ENCODE measurements around the gene GLIPR1. TPM values are rescaled to one million over a fixed set of nuclear protein-coding genes. Genes with fewer than 3 reads are reported as not detected.

The GLIPR1 gene
- total and polyA plus RNA-seq, 8 donors, result 0.68 to 19.1 (median 1.1) TPM

DNA sequence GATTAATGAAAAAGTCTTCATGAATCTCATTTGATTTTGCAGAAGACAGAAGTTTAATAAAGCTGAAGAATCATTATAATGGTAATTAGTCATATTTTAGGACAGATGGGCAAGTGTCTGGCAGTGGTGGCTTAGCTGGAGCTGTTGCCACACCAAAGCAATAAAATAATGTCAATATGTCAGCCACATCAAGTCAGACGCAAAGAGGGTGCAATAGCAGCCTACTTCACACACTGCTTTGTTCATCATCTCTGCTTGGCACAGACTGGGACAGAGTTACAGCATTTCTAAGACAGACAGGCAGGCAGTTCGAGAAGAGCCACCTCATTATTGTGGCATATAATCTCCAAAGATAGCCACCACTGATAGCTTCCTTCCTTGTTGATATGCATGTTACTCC is 47.7 kb downstream of the GLIPR1 start:
- TF ChIP-seq, protein P1, sequence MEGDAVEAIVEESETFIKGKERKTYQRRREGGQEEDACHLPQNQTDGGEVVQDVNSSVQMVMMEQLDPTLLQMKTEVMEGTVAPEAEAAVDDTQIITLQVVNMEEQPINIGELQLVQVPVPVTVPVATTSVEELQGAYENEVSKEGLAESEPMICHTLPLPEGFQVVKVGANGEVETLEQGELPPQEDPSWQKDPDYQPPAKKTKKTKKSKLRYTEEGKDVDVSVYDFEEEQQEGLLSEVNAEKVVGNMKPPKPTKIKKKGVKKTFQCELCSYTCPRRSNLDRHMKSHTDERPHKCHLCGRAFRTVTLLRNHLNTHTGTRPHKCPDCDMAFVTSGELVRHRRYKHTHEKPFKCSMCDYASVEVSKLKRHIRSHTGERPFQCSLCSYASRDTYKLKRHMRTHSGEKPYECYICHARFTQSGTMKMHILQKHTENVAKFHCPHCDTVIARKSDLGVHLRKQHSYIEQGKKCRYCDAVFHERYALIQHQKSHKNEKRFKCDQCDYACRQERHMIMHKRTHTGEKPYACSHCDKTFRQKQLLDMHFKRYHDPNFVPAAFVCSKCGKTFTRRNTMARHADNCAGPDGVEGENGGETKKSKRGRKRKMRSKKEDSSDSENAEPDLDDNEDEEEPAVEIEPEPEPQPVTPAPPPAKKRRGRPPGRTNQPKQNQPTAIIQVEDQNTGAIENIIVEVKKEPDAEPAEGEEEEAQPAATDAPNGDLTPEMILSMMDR (IDR thresholded peaks at IDR 0.05), result no peak
- DNase-seq, result no peak
- FAIRE-seq, result no peak
- ATAC-seq, result no peak
- Histone ChIP-seq H3K36me3 (no peaks in the 10 kb centered on the region), H3K4me1 (no peaks in the 10 kb centered on the region), H3K4me3 (no peak overlapping the region), H3K27ac (no peak overlapping the region), H3K27me3 (no peaks in the 10 kb centered on the region), H3K9me3 (no peaks in the 10 kb centered on the region)
- intact Hi-C loops (cut with DNase I), result loop anchor here in 1 of 3 donors (10.0 kb wide), 1 partner anchor 507 kb away; the partner anchor contains the start of gene PHLDA1
- WGBS, 2 donors, result 57 to 64% methylated on average over 2 of the region's 2 CpGs

DNA sequence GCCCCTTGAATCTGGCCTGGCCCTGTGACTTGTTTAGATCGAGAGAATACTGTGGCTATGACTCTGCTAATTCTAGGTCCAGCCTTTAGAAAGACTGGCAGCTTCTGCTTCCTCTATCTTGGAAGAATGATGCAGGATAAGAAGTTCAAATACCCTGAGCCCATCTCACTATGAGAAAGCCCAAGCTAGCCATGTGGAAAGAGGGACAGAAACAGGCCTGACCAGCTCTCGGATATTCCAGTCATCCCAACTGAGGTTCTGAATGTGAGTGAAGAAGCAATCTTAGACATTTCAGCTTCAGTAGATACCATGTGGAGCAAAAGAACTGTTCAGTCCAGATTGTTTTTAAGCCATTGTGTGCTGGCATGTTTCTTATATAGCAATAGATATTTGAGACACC is 48.1 kb downstream of the GLIPR1 start:
- FAIRE-seq (no peak), DNase-seq (no peak), ATAC-seq (no peak)
- no peaks in the 10 kb centered on the region for H3K36me3 ChIP-seq
- intact Hi-C loops (cut with DNase I), result loop anchor here in 1 of 3 donors (10.0 kb wide), 1 partner anchor 506 kb away; the partner anchor contains the start of gene PHLDA1
- 78 to 89% methylated on average over 2 of the region's 2 CpGs for WGBS, 2 donors
- no peaks in the 10 kb centered on the region for H3K4me1 ChIP-seq
- TF ChIP-seq, protein P1 (IDR thresholded peaks at IDR 0.05), result no peak
- no peaks in the 10 kb centered on the region for H3K27me3 ChIP-seq
- no peak overlapping the region for H3K4me3 ChIP-seq
- H3K9me3 ChIP-seq, result no peaks in the 10 kb centered on the region
- H3K27ac ChIP-seq, result no peak overlapping the region

DNA sequence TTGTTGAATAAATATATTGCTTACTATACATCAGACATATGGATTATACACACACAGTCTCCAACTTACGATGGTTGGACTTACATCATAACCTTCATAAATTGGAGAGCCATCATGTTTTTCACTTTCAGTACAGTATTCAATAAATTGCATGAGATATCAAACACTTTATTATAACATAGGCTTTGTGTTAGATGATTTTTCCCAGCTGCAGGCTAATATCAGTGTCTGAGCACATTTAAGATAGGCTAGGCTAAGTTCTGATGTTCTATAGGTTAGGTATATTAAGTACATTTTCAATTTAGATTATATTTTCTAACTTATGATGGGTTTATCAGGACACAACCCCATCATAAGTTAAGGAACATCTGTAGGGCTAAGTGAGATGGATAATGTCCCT is 48.8 kb downstream of the GLIPR1 start:
- no peak for DNase-seq
- no peak for ATAC-seq
- no peaks in the 10 kb centered on the region for H3K9me3 ChIP-seq
- intact Hi-C loops (cut with DNase I), result loop anchor here in 1 of 3 donors (10.0 kb wide), 1 partner anchor 505 kb away; the partner anchor contains the start of gene PHLDA1
- no peak overlapping the region for H3K4me3 ChIP-seq
- 74 to 89% methylated on average over 1 of the region's 1 CpG for WGBS, 2 donors
- H3K36me3 ChIP-seq, result no peaks in the 10 kb centered on the region
- no peak overlapping the region for H3K27ac ChIP-seq
- TF ChIP-seq, protein P1 (IDR thresholded peaks at IDR 0.05), result no peak
- no peak for FAIRE-seq
- H3K4me1 ChIP-seq, result no peaks in the 10 kb centered on the region
- H3K27me3 ChIP-seq, result no peaks in the 10 kb centered on the region

DNA sequence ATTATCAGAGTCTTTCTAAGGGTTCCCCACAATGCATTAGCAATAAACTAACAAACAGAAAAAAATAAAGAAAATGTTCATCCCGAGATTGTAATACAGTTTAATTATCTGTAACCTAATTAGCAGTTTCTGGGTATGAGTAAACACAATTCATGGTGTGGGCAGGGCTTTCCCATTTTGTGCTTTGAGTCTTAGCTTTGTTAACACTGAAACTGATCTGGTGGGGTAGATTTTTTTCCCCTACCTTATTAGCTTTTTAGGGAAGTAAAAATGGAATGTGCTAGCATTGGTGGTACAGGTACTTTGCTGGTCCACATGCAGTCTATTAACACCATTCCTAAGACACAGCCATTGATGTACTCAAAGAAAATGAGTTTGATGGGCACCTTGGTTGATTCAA is 49.3 kb downstream of the GLIPR1 start:
- Histone ChIP-seq H3K9me3 (no peaks in the 10 kb centered on the region), H3K36me3 (no peaks in the 10 kb centered on the region), H3K27me3 (no peaks in the 10 kb centered on the region), H3K4me1 (no peaks in the 10 kb centered on the region), H3K4me3 (no peak overlapping the region), H3K27ac (no peak overlapping the region)
- TF ChIP-seq, protein P1 (IDR thresholded peaks at IDR 0.05), result no peak
- 54 to 59% methylated on average over 1 of the region's 1 CpG for WGBS, 2 donors
- FAIRE-seq (no peak), DNase-seq (no peak), ATAC-seq (no peak)
- intact Hi-C loops (cut with DNase I), result loop anchor here in 2 of 3 donors (10.0 kb wide), 1 partner anchor 505 kb away; the partner anchor contains the start of gene PHLDA1 (in 2 of the 2)

DNA sequence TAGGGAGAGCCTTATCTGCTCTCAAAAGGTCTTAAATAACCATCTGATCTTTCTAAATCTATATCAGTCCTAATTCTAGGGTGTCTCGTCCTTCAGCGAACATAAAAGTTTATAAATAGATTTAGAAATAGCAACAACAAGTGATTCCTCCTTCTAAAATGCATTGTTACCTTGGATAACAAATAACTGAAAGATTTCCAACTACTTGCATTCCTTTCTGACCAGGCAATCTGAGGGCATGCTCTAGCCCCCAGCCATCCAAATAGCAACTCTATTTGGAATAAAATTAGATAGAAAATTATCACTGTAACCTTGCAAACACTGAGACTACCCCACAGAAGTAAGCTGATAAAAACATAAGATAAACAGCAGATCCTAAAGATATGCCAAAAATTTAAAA is 52.7 kb downstream of the GLIPR1 start:
- H3K4me1 ChIP-seq, result no peaks in the 10 kb centered on the region
- H3K27ac ChIP-seq, result no peak overlapping the region
- no peak for ATAC-seq
- H3K27me3 ChIP-seq, result no peaks in the 10 kb centered on the region
- DNase-seq, result no peak
- WGBS, 2 donors, result 76 to 87% methylated on average over 2 of the region's 2 CpGs
- no peak for FAIRE-seq
- H3K36me3 ChIP-seq, result no peaks in the 10 kb centered on the region
- no peaks in the 10 kb centered on the region for H3K9me3 ChIP-seq
- TF ChIP-seq, protein P1 (IDR thresholded peaks at IDR 0.05), result no peak
- no peak overlapping the region for H3K4me3 ChIP-seq
- intact Hi-C loops (cut with DNase I), result loop anchor here in 1 of 3 donors (10.0 kb wide), 1 partner anchor 502 kb away; the partner anchor contains the start of gene PHLDA1
